DMS53 (cell line): Measurements from ENCODE around the gene HHATL.

ENCODE experiments used
- DNase-seq: peaks from one replicate; lab custom pipeline; 2025; lab: John Stamatoyannopoulos, UW

Gene HHATL

DNA sequence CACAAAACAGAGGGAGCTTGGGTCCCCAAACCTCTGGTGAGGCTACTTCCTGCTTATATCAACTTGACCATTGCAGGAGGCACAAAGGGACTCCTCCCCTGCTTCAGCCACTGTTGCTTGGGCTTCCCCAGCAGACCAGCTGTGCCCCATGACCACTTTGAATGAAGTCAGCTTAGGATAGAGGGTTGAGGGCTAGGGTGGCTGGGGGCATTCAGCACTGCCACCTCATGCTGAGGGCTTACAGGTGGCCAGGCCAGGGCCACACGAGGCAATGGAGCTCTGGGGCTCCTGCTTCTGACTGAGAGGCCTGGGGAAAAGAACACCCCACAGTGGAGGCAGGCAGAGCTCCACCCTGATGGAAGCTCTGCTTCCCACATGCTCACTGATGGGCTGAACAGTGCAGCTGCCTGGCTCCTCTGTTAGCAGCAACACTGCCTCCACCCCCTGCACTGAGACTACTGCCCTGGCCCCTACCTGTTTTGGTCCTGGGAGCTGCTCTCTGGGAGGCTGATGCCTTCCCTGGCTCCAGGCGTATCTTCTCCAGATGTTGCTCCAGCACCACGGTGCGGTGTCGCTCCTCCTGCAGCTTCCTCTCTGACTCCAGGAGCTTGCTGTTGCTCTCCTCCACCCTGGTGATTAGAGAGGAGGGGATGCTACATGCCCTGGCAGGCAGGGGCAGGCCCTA, 10.2 kb upstream of the HHATL start:
- no peak for DNase-seq

DNA sequence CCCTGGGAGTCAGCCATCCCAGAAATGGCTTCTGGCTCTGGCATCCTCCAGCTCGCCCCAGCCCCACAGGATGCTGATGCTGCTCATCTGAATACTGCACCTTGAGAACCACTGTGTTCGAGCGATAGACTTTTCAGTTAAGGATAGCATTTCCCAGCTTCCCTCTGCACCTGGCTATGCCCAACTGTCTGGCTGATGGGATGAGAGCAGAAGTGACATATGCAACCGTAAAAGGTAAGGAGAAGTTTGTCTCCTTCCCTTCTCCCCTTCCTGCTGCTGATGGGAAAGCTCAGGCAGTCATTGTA, 9.7 kb upstream of the HHATL start:
- DNase-seq = no peak

DNA sequence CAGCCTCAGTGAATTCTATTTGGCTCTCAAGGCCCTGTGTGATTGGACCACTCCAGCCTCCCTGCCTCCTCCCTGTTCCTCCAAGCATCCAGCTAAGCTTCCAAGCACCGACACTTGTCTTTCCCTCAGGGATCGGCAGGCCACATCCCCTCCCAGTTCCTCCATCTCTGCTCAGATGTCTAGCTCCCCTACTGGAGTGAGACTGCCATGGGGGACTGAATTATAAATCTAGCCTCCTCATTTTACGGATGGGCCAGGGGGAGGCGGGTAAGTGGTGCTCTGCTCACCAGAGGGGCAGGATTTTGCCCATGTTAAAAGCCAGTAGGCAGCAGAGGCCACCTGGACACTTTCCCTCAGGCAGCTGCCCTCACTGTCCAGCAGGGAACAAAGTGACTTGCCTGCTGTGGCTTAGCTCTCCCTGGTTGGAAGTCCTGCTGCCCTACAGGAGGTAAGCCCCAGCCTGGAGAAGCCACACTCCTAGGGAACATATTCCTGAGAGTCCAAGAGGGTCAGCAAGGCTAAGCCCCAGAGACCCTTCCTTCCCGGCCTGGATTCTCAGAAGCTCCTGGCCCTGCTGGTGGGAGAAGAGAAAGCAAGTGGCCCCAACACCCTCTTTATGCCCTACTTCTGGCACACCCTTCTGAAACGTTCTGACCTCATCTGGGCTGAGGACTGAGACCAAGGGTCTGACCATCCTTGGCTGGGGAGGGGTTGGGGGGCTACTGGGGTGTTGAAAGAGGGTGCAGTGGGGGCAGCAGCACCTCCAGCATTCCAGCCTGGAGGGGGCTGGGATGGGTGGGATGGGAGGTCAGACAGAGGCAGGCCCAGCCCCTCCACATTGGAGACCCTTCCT, 9.1 kb upstream of the HHATL start:
- DNase-seq = no peak

DNA sequence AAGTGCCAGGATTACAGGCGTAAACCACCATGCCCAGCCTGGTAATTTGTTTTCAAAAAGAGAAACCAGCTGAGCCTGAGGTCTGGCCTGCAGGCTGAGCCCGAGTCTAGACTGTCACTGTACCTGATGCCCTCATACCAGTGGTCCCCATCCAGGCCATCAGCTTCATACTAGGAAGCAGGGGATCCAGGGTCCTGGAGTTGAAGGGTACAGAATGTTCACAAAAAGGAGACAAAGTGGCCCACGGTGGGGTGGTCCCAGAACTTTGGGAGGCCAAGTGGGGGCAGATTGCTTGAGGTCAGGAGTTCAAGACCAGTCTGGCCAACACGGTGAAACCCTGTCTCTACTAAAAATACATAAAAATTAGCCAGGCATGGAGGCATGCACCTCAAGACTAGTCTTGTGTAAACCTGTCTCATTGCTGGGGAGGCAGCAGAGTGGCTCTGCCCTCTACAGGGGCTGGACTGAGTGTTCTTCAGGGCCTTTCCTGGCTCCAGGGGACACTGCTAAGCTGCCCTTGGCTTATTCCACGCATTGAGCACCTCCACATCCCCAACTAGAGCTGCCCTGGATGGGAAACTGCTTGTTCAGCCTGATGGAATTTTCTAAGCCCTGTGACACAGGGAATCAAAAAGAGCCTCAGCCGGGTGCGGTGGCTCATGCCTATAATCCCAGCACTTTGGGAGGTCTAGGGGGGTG, 7.9 kb upstream of the HHATL start:
- no peak for DNase-seq

DNA sequence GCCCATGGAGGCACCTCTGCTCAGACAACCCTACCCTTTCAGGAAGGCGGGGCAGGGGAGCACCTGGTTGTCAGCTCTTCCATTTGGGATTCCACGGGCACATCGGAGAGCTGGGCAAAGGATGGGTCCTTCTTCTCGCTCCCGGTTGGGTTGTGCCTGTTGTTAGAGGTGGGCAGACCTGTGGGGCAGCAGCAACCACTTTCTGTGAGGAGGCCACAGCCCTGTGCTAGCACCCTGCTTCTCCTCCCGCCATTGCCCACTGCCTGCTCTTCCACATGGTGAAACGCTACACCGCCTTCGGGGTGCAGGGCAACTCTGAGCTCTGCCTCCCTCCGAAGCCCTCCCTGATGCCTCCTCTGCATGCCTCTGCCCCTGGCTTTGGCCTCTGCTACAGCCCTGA, 7.0 kb upstream of the HHATL start:
- no peak for DNase-seq

DNA sequence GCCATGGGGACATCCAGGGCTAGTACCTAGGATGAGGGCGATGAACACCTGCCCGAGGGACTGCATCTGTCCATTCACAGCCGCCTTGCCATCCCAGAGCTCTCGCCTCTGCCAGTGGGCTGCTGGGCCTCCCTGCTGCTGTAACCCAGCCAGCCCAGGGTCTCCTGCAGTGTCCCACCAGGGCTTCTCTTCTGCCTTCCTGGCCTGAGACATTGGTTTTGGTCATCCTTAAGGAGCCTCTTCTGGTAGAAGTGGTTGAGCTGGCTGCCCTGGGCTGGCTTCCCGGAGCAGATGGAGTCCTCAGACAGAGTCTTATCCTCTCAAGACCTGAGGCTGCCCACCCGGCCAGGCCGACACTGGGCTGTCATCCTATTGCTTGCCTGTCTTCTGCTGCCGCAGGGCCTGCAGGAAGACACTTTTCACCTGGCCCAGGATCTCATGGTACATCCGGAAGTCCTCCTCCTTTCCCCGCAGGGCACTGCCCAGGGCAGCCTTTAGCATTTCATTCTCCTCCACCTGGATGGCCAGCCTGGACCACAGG, 6.1 kb upstream of the HHATL start:
- no peak for DNase-seq

DNA sequence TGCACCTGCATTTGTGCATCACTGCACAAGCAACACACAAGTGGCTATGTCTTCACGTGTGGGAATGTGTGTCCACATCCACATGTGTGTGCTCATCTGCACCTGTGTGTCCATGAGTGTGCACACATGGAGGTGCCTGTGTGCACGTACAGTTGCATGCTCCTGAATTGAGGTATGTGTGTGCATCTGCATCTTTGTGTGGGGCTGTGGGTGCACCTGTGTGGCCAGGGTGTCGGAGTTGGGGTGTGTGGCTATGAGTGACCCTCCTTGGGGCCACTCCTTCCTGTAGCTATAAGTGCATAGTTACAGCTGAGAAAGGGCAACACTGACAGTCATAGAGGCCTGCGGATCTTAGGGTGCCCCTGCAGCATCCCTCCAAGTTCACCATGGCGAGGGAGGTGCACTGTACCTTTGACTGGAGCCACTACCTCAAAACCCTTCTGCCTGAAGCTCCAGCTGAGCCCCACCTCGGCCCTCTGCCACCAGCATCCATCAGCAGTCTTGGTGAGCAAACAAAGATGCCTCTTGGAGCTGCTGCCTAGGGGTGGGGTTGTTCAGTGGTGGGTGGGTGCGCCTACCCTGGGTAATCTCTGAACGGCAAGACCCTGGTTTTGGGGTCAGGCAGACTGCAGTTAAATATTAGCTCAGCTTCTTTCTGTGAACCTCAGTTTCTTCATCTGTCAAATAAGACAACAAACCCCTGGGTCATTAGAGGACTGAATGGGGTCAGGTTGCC, 5.2 kb upstream of the HHATL start:
- DNase-seq = no peak

DNA sequence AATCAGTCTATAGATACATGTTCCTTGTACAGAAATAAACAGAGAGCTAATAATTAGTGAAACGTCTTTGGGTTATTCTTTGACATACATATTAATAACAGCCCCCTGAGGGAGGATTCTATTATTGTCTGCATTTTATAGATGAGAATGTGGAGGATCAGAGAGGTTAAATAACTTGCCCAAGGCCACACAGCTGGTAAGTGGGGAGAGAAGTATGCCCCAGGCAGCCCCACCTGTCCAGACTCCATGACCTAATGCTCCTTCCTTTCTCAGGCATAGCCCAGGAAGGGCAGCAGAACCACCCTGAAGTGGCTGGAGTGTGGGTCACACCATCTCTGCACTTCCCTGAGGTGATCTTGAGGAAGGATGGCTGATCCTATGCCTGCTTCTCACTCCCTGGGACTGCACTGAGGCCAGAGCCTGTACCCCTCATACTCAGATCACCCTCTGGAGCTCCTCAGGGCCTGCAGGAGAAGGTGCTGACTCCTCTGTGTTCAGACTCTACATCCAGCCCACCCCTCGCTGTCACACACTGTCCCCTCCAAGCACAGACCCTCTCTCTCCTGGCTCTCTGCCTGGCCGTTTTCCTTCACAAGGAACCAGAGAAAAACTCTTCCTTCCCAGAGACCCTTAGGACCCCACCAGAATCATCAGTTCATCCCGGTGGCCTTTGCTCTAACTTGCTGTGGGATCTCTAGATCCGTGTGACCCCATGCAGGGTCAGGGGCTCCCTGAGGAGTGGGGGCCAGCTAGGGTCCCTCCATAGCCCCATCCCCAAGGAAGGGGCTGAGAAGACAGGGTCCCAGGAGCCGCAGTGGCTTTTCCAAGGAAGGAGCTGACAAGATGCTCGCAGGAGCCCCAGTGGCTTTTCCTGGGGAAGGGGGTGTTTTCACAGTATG, 4.4 kb upstream of the HHATL start:
- DNase-seq = no peak

DNA sequence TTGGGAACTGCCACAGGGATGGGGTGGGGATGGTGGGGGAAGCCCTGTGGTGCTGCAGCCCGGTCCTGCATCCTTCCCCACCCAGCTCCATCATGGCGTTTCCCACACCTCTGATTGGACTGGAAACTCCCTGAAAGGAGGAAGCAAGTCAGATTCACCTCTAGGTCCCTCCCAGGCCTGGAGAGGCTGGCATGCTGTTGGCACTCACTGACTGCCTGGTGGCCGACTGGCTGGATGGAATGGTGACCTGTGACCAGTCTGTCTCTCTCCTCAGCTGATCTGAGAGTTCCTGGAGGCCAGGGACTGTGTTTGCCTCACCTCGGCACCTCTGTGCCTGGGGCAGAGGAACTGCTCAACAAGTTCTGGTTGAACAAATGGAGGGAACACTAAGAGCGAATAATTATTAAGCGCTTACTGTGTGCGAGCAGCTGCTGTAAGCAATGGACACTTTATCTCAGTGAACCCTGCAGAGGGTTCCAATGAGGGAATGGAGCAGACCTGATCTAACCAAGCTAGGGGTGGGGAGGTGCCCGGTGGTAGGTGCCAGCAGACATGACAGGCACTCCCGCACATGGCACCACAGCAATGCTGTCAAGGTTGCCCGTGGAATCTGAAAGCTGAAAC, 3.5 kb upstream of the HHATL start:
- DNase-seq = no peak

DNA sequence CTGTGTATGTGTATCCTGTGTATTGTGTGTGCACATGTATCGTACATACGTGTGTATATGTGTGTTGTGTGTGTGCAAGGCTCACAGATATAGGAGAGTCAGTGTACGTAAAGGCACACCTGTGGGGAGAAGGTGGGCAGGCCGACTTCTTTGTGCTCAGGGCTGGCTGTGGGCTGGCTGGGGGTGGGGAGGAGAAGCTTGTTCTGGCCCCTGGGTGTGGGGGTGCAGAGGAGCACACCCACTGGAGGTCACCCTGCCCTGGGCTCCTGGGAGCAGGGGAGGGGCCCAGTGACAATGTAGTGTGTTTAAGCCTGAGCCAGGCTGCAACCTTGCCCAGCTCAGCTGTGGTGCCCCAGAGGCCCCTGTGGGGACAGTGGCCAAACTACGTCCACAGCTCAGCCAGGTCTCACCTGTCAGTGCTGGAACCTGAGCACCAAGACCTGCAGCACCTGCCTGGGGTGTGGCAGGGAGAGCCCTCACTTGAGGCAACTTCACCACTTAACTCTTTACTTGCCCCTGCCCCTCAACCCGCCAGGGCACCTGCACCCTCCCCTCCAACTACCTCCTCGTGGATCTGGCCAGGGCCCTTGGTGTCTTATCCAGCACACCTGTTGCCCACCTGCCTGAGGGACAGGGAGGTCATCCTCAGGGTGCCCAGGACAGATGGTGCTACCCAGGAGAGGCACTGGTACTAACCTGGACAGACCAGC, 2.6 kb upstream of the HHATL start:
- DNase-seq = no peak

DNA sequence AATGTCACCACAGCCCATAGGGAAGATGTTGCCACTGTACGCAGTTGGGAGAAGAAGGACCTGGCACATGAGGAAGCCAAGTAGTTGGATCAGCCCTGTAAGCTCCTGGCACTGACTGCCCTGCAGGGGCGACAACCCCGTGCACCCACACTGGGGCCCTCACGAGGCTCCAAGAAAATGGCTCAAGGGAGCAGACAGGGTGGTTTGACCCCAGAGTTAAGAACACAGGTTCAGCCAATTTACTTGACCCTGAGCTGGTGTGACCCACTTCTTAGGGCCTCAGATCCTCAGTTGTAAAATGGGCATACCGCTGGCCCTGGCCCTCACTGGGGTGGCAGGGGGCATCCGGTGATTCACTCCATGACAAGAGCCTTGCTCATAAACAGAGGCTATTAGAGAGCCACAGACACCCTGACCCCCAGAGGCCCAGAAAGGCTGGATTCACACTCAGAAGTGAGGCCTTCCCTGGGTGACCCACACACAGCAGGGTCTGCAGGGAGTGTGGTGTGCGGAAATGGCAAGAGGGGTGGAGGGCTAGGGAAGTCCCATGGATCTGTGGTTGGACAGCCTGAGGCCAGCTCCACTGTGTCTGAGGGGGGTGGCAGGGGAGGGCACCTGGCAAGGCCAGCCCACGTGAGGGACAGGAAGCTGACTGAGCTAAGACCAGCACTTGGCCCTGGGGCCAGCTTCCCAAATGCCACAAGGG, 1.7 kb upstream of the HHATL start:
- DNase-seq = no peak

DNA sequence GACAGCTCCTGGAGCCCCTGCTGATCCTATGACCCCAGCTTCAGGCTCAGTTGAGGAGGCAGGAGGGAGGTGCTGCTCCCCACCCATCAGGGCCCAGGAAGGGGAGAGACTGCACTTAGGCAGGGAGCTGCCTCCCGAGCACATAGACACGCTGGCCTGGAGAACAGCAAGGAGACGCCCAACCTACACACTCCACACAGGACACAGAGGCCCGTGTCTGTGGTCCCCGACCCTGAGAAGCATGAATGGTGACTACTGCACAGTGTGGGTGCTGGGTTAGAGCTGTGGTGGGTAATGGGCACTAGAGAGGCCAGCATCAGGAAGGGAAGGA, 1.1 kb upstream of the HHATL start:
- no peak for DNase-seq

DNA sequence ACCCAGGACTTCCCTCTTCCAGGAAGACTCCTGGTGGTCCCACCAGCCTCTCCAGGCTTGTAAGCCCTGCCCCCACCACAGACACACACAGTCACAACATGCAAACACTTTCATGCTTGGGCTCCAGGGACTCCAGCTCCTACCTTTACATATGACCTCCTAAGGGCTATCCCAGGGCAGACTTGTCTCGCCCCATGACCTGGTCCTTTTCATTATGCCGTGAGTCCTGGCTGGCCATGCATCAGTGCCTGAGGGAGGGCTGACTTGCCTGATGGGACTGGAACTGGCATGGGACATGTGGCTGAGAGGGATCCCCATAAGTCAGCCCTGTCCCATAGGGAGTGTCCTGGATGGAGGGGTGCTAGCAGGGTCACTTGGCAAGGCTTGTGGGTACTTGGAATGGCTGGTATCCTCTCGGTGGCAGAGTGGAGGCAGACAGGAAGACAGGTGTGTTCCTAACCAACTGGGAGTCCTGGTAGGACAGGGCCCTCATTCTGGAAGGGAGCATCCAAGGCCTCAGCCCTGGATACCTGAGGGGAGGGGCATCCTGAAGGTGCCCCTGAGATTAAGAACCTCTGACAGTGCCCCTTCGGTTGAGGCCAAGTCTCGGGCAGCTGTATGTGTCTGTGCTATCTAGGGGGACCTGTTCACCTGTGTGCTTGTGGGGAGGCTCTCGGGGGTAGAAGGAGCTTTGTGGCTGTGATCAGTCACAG, 540 bp upstream of the HHATL start:
- DNase-seq = no peak

DNA sequence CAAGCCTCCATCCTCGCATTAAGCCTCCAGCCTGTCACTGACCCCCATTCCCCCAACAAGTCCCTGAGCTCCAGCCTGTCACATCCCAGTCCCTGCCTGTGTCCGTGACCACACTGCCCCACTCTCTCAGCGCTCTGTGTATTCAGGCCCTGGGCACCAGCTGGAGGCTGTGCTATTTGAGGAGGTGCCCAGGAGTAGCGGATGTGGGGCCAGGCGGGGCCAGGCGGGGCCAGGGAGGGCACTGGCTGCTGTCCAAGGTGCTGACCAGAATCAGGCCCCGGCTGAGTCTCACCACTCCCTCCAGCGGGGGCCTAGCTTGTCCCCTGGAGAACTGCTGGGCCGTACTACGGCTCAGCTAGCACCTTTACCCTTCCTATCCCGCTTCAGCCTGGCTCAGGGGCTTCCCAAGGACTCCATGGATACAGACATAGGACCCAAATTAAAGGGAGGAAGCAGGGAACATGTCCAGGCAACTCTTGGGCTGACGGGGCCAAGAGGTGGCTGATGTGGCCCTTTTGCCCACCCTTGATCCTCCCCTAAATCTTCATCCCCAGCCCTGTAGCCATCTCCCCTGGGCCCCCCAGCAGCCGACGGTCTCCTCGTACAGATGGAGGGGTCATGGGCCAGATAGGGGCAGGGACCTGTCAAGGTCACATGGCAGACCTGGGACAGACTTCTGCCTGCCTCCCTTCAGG, 1.1 kb downstream of the HHATL start:
- peak; percentile 34 for DNase-seq

DNA sequence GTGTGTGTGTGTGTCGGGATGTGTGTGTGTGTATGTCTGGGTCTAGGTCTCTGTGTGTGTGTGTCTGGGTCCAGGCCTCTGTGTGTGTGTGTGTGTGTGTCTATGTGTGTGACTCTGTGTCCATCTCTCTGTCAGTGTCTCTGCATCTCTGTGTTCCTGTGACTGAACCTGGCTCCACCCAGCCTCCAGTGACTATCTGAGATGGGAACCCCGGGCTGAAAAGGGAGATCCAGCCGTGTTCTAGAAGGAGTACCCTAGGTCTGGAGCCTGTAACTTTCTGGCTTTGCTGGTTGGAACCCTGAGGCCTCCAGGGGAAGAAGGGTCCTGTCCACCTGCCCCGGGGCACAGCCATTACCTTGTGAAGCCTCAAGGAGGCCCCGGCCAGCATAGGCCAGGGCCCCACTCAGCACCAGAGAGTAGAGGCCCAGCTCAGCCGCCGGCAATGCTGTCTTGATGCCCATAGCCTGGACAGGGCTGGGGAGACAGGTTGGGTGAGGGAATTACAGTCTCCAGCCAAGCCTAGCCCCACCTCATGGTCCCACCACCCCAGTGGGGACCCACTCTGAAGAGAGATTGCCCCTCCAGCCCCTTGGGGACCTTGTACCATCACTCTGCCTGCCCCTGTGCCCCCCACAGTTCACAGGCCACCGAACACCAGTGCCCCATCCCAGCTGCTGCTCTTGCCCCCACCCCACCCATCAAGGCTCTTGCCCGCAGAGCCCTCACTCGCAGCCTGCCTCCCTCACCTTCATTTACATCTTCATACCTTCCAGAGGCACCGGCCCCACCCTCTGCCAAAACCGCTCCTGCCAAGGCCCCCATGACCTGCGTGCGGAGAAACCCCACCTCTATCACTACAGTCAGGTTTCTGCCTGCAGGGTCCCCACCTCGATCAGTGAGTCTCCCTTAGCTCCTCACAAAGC, 2.0 kb downstream of the HHATL start:
- DNase-seq = no peak

DNA sequence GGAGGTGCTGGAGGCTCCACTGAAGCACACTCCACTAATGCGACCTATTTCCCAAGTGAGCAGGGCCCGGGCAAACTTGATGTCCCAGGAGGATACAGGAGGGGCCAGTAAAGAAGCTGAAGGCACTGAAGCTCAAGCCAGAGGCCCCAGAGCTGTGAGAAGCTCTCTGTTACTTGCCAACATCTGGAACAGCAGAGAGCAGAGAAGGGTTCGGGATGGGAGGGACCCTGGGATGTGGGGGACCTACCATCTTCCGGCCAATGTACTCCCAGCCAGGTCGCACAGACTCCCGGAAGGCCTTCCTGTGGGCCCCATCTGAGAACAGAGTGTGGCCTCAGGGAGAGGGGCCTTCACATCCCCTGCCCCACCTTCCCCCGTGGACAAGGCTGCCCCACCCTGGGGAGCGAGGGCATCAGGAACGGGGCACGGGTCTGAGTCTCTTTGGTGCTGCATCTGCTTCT, 3.1 kb downstream of the HHATL start:
- DNase-seq = no peak

DNA sequence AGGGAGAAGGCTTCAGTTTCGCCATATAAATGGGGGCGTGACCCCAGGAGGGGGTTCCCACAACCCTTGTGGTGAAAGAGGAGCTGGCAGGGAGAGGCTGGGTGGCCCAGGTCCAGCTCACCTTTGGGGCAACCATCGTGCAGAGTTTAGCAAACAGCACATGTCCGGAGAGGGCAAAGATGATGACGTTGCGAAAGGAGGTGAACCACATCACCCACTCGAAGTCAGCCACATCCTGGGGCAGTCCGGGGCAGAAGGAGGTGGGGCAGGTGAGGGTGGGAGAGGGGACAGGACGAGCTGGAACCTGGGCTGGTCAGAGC, 3.7 kb downstream of the HHATL start:
- no peak for DNase-seq
